RWPE2 (cell line): Measurements from ENCODE around the gene ATG101.

ENCODE experiments used
- ATAC-seq: fragments of 200-7000 bp; cut with Tn5 transposase; 3 replicates; pipeline ENCODE4 v1.9.1; 2021; ENCODE audit warnings: low read depth
- DNase-seq: peaks from one replicate; pipeline ENCODE4 v3.0.0-alpha.2; 2020; ENCODE audit warnings: low spot score
- H3K27ac ChIP-seq: fragments of 450-650 bp; 2 replicates; pipeline ENCODE4 v1.5.1; 2017; ENCODE audit warnings: mild to moderate bottlenecking; ENCODE audit not compliant: poor library complexity, severe bottlenecking
- H3K27me3 ChIP-seq: fragments of 250-450 bp; sonication (Bioruptor Pico); 2 replicates; pipeline ENCODE4 v1.5.1; 2021; ENCODE audit warnings: mild to moderate bottlenecking, moderate library complexity; ENCODE audit not compliant: insufficient read depth, poor library complexity, severe bottlenecking
- H3K36me3 ChIP-seq: fragments of 250-450 bp; sonication (Bioruptor Pico); 2 replicates; pipeline ENCODE4 v1.5.1; 2020; ENCODE audit warnings: low read depth, mild to moderate bottlenecking, moderate library complexity
- H3K4me1 ChIP-seq: fragments of 250-450 bp; sonication (Bioruptor Pico); 2 replicates; pipeline ENCODE4 v1.5.1; 2021; ENCODE audit warnings: mild to moderate bottlenecking, moderate library complexity; ENCODE audit not compliant: insufficient read depth, poor library complexity, severe bottlenecking
- H3K4me3 ChIP-seq: fragments of 250-450 bp; sonication (Bioruptor Pico); 2 replicates; pipeline ENCODE4 v1.5.1; 2021; ENCODE audit warnings: mild to moderate bottlenecking, moderate library complexity; ENCODE audit not compliant: severe bottlenecking
- H3K9me3 ChIP-seq: fragments of 250-450 bp; sonication (Bioruptor Pico); 2 replicates; pipeline ENCODE4 v1.5.1; 2021; ENCODE audit warnings: mild to moderate bottlenecking, moderate library complexity; ENCODE audit not compliant: severe bottlenecking
- CTCF ChIP-seq: fragments of 450-650 bp; IDR thresholded peaks from one replicate; pipeline ENCODE4 v1.5.1; 2017; ENCODE audit warnings: mild to moderate bottlenecking, moderate library complexity; ENCODE audit not compliant: poor library complexity, severe bottlenecking

ATG101 gene

GRCh38 chr12:52084491-52085231 lies 14.9 kb downstream of the ATG101 start:
- DNase-seq (no peak), ATAC-seq (no peak)
- no peak overlapping the region for H3K27ac ChIP-seq

GRCh38 chr12:52085682-52086180 lies 16.0 kb downstream of the ATG101 start:
- no peaks in the 10 kb centered on the region for H3K9me3 ChIP-seq
- no peak for ATAC-seq
- no peak overlapping the region for H3K4me3 ChIP-seq
- DNase-seq = no peak
- peaks cover 4% of the 10 kb centered on the region for H3K27me3 ChIP-seq
- no peaks in the 10 kb centered on the region for H3K36me3 ChIP-seq
- H3K4me1 ChIP-seq = no peaks in the 10 kb centered on the region
- H3K27ac ChIP-seq = no peak overlapping the region
- no peak for TF ChIP-seq CTCF

More at GRCh38 chr12:52084491-52085231, 14.9 kb downstream of the ATG101 start:
- no peaks in the 10 kb centered on the region for H3K9me3 ChIP-seq
- TF ChIP-seq CTCF = no peak
- no peaks in the 10 kb centered on the region for H3K4me1 ChIP-seq
- no peaks in the 10 kb centered on the region for H3K27me3 ChIP-seq
- no peaks in the 10 kb centered on the region for H3K36me3 ChIP-seq
- H3K4me3 ChIP-seq = no peak overlapping the region

- Histone ChIP-seq H3K4me1 (no peaks in the 10 kb centered on the region), H3K9me3 (no peaks in the 10 kb centered on the region), H3K4me3 (no peak overlapping the region), H3K36me3 (no peaks in the 10 kb centered on the region), H3K27me3 (peaks cover 10% of the 10 kb centered on the region), H3K27ac (no peak overlapping the region)
- no peak for TF ChIP-seq CTCF
- DNase-seq (no peak), ATAC-seq (no peak)
Observed at GRCh38 chr12:52086366-52086765, 16.6 kb downstream of the ATG101 start.

- ATAC-seq (no peak), DNase-seq (no peak)
- TF ChIP-seq CTCF = no peak
- H3K27ac ChIP-seq = no peak overlapping the region
- no peaks in the 10 kb centered on the region for H3K4me1 ChIP-seq
- peaks cover 19% of the 10 kb centered on the region for H3K27me3 ChIP-seq
- H3K36me3 ChIP-seq = no peaks in the 10 kb centered on the region
- no peak overlapping the region for H3K4me3 ChIP-seq
- no peaks in the 10 kb centered on the region for H3K9me3 ChIP-seq
Observed at GRCh38 chr12:52086944-52087835, 17.4 kb downstream of the ATG101 start.
